ENCODE results near the gene METTL8.
A peak's percentile ranks its signal among the peaks of the same experiment; 100 is the strongest.

METTL8 gene

GRCh38 chr2:171409436-171409971, 24.3 kb downstream of the METTL8 start:
- Histone ChIP-seq H3K27me3 (ENCODE audit: insufficient read depth, low read length) (no peaks in the 10 kb centered on the region), H3K9me3 (ENCODE audit: insufficient read depth, low read depth, low read length) (no peaks in the 10 kb centered on the region), H3K4me1 (ENCODE audit: insufficient read depth, low read length) (peaks cover 48% of the 10 kb centered on the region), H3K4me3 (ENCODE audit: low read length) (peak overlapping the region; percentile 53), H3K27ac (ENCODE audit: low read length) (peak overlapping the region; percentile 59), H3K9ac (ENCODE audit: low read depth, low read length) (peak overlapping the region; percentile 56; the same call in 1 of the 2 replicates), H3K36me3 (ENCODE audit: insufficient read depth, low read depth, low read length) (no peaks in the 10 kb centered on the region)

GRCh38 chr2:171407676-171408044, 26.1 kb downstream of the METTL8 start:
- Histone ChIP-seq H3K27ac (ENCODE audit: low read length) (no peak overlapping the region), H3K4me1 (ENCODE audit: insufficient read depth, low read length) (peaks cover 44% of the 10 kb centered on the region), H3K27me3 (ENCODE audit: insufficient read depth, low read length) (no peaks in the 10 kb centered on the region), H3K9me3 (ENCODE audit: insufficient read depth, low read depth, low read length) (no peaks in the 10 kb centered on the region), H3K9ac (ENCODE audit: low read depth, low read length) (no peak overlapping the region), H3K36me3 (ENCODE audit: insufficient read depth, low read depth, low read length) (no peaks in the 10 kb centered on the region), H3K4me3 (ENCODE audit: low read length) (no peak overlapping the region)

GRCh38 chr2:171407030-171407675, 26.6 kb downstream of the METTL8 start:
- H3K27ac ChIP-seq (ENCODE audit: low read length), result no peak overlapping the region
- H3K9ac ChIP-seq (ENCODE audit: low read depth, low read length), result no peak overlapping the region
- no peaks in the 10 kb centered on the region for H3K36me3 ChIP-seq (ENCODE audit: insufficient read depth, low read depth, low read length)
- H3K4me1 ChIP-seq (ENCODE audit: insufficient read depth, low read length), result peaks cover 44% of the 10 kb centered on the region
- H3K27me3 ChIP-seq (ENCODE audit: insufficient read depth, low read length), result no peaks in the 10 kb centered on the region
- H3K9me3 ChIP-seq (ENCODE audit: insufficient read depth, low read depth, low read length), result peaks cover 2% of the 10 kb centered on the region; the same call in 1 of the 2 replicates
- no peak overlapping the region for H3K4me3 ChIP-seq (ENCODE audit: low read length)

GRCh38 chr2:171406044-171406443, 27.7 kb downstream of the METTL8 start:
- Histone ChIP-seq H3K9me3 (ENCODE audit: insufficient read depth, low read depth, low read length) (peaks cover 8% of the 10 kb centered on the region; the same call in 1 of the 2 replicates), H3K27ac (ENCODE audit: low read length) (no peak overlapping the region), H3K4me1 (ENCODE audit: insufficient read depth, low read length) (peaks cover 38% of the 10 kb centered on the region), H3K27me3 (ENCODE audit: insufficient read depth, low read length) (no peaks in the 10 kb centered on the region), H3K9ac (ENCODE audit: low read depth, low read length) (no peak overlapping the region), H3K4me3 (ENCODE audit: low read length) (no peak overlapping the region), H3K36me3 (ENCODE audit: insufficient read depth, low read depth, low read length) (peaks cover 4% of the 10 kb centered on the region; the same call in 1 of the 2 replicates)

GRCh38 chr2:171405546-171405945, 28.2 kb downstream of the METTL8 start:
- H3K9ac ChIP-seq (ENCODE audit: low read depth, low read length), result no peak overlapping the region
- peaks cover 4% of the 10 kb centered on the region; the same call in 1 of the 2 replicates for H3K36me3 ChIP-seq (ENCODE audit: insufficient read depth, low read depth, low read length)
- H3K27me3 ChIP-seq (ENCODE audit: insufficient read depth, low read length), result no peaks in the 10 kb centered on the region
- H3K27ac ChIP-seq (ENCODE audit: low read length), result no peak overlapping the region
- no peak overlapping the region for H3K4me3 ChIP-seq (ENCODE audit: low read length)
- peaks cover 8% of the 10 kb centered on the region; the same call in 1 of the 2 replicates for H3K9me3 ChIP-seq (ENCODE audit: insufficient read depth, low read depth, low read length)
- peaks cover 40% of the 10 kb centered on the region for H3K4me1 ChIP-seq (ENCODE audit: insufficient read depth, low read length)

- peaks cover 4% of the 10 kb centered on the region; the same call in 1 of the 2 replicates for H3K36me3 ChIP-seq (ENCODE audit: insufficient read depth, low read depth, low read length)
- no peak overlapping the region for H3K27ac ChIP-seq (ENCODE audit: low read length)
- H3K9ac ChIP-seq (ENCODE audit: low read depth, low read length), result no peak overlapping the region
- H3K4me3 ChIP-seq (ENCODE audit: low read length), result no peak overlapping the region
- peaks cover 8% of the 10 kb centered on the region; the same call in 1 of the 2 replicates for H3K9me3 ChIP-seq (ENCODE audit: insufficient read depth, low read depth, low read length)
- peaks cover 38% of the 10 kb centered on the region for H3K4me1 ChIP-seq (ENCODE audit: insufficient read depth, low read length)
- no peaks in the 10 kb centered on the region for H3K27me3 ChIP-seq (ENCODE audit: insufficient read depth, low read length)
These were observed 29.1 kb downstream of the METTL8 start for GRCh38 chr2:171404719-171405118.

GRCh38 chr2:171404261-171404660, 29.5 kb downstream of the METTL8 start:
- Histone ChIP-seq H3K36me3 (ENCODE audit: insufficient read depth, low read depth, low read length) (peaks cover 4% of the 10 kb centered on the region; the same call in 1 of the 2 replicates), H3K9me3 (ENCODE audit: insufficient read depth, low read depth, low read length) (peaks cover 8% of the 10 kb centered on the region; the same call in 1 of the 2 replicates), H3K4me1 (ENCODE audit: insufficient read depth, low read length) (peaks cover 33% of the 10 kb centered on the region), H3K4me3 (ENCODE audit: low read length) (no peak overlapping the region), H3K9ac (ENCODE audit: low read depth, low read length) (no peak overlapping the region), H3K27me3 (ENCODE audit: insufficient read depth, low read length) (no peaks in the 10 kb centered on the region), H3K27ac (ENCODE audit: low read length) (no peak overlapping the region)

- peaks cover 8% of the 10 kb centered on the region; the same call in 1 of the 2 replicates for H3K9me3 ChIP-seq (ENCODE audit: insufficient read depth, low read depth, low read length)
- no peak overlapping the region for H3K4me3 ChIP-seq (ENCODE audit: low read length)
- H3K4me1 ChIP-seq (ENCODE audit: insufficient read depth, low read length), result peaks cover 24% of the 10 kb centered on the region
- no peak overlapping the region for H3K27ac ChIP-seq (ENCODE audit: low read length)
- no peaks in the 10 kb centered on the region for H3K27me3 ChIP-seq (ENCODE audit: insufficient read depth, low read length)
- no peak overlapping the region for H3K9ac ChIP-seq (ENCODE audit: low read depth, low read length)
- H3K36me3 ChIP-seq (ENCODE audit: insufficient read depth, low read depth, low read length), result peaks cover 4% of the 10 kb centered on the region; the same call in 1 of the 2 replicates
These were observed 30.7 kb downstream of the METTL8 start for GRCh38 chr2:171402906-171403580.

- Histone ChIP-seq H3K9me3 (ENCODE audit: insufficient read depth, low read depth, low read length) (peaks cover 8% of the 10 kb centered on the region; the same call in 1 of the 2 replicates), H3K4me3 (ENCODE audit: low read length) (no peak overlapping the region), H3K27ac (ENCODE audit: low read length) (no peak overlapping the region), H3K27me3 (ENCODE audit: insufficient read depth, low read length) (no peaks in the 10 kb centered on the region), H3K4me1 (ENCODE audit: insufficient read depth, low read length) (peaks cover 24% of the 10 kb centered on the region), H3K9ac (ENCODE audit: low read depth, low read length) (no peak overlapping the region), H3K36me3 (ENCODE audit: insufficient read depth, low read depth, low read length) (peaks cover 4% of the 10 kb centered on the region; the same call in 1 of the 2 replicates)
These were observed 31.8 kb downstream of the METTL8 start for GRCh38 chr2:171401947-171402346.

- Histone ChIP-seq H3K4me1 (ENCODE audit: insufficient read depth, low read length) (peaks cover 21% of the 10 kb centered on the region), H3K9ac (ENCODE audit: low read depth, low read length) (no peak overlapping the region), H3K27me3 (ENCODE audit: insufficient read depth, low read length) (no peaks in the 10 kb centered on the region), H3K9me3 (ENCODE audit: insufficient read depth, low read depth, low read length) (peaks cover 8% of the 10 kb centered on the region; the same call in 1 of the 2 replicates), H3K4me3 (ENCODE audit: low read length) (no peak overlapping the region), H3K27ac (ENCODE audit: low read length) (no peak overlapping the region), H3K36me3 (ENCODE audit: insufficient read depth, low read depth, low read length) (peaks cover 4% of the 10 kb centered on the region; the same call in 1 of the 2 replicates)
These were observed 33.4 kb downstream of the METTL8 start for GRCh38 chr2:171400395-171400794.

- no peaks in the 10 kb centered on the region for H3K27me3 ChIP-seq (ENCODE audit: insufficient read depth, low read length)
- H3K9me3 ChIP-seq (ENCODE audit: insufficient read depth, low read depth, low read length), result peaks cover 8% of the 10 kb centered on the region; the same call in 1 of the 2 replicates
- H3K27ac ChIP-seq (ENCODE audit: low read length), result no peak overlapping the region
- H3K36me3 ChIP-seq (ENCODE audit: insufficient read depth, low read depth, low read length), result peaks cover 4% of the 10 kb centered on the region; the same call in 1 of the 2 replicates
- H3K9ac ChIP-seq (ENCODE audit: low read depth, low read length), result no peak overlapping the region
- H3K4me3 ChIP-seq (ENCODE audit: low read length), result no peak overlapping the region
- peaks cover 24% of the 10 kb centered on the region for H3K4me1 ChIP-seq (ENCODE audit: insufficient read depth, low read length)
These were observed 34.5 kb downstream of the METTL8 start for GRCh38 chr2:171399292-171399691.

Measured in iPS-20b (cell line).